ENCODE measurements around the gene RIC3. TPM values are rescaled to one million over a fixed set of nuclear protein-coding genes. Genes with fewer than 3 reads are reported as not detected.

The RIC3 gene
- polyA plus RNA-seq, 12 donors = 0.12 to 14.9 (median 0.47) TPM; not detected in 2

DNA sequence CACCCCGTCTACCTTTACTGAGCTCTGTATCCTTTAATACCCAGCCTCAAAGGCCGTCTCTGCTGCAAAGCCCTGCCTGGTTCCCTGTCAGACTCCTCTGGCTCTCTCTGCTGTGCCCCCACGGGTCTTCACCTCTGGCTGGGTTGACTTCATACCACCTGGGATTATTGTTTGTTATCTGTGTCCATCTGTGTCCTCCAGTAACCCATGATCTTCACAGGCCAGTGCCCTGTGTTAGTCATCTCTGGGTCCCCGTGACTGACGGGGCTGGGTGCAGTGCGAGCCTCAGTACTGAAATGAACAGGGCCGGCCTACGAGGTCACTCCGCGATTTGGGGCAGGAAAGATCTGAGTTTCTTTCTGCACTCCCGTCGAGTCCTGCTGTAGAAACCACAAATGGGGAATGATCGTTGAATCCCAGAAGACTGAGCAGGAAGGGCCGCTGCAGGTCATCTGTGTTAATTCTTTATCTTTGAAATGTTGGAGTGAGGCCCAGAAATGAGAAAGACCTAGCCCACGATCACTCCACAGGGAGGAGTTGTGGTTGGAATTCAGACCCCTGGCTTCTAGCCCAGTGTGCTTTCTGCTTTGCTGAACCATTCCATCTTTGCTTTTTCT, 100.1 kb downstream of the RIC3 start:
- peak; percentile 69 for DNase-seq

GRCh38 chr11:8067929-8068575, 100.8 kb downstream of the RIC3 start:
- no peak for DNase-seq

- no peak for DNase-seq
Measured at GRCh38 chr11:8067567-8067928, 101.3 kb downstream of the RIC3 start.

DNA sequence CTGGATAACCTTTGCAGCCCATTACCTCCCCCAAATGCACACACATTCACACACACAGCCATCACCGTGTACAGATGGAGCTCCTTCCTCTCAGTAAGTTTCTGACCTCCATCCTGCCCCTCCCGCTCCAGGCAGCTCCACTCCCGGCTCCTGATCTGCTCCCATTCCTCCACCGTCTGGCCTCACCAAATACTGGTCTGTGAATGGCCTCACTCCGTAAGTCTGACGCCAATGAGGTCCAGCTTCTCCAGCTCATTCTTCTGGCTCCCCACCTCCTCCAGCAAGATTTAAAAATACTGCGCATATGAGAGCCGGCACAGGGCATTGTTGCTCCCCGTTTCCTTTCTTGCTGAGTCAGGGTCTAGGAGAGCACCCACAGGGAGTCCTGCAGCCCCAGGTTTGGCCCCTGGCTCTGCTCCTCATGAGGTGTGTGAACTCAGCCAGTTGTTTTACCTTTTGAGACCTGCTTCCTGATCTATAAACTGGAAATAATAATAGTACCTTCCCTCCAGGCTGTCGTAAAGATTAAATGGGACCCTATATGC, 101.8 kb downstream of the RIC3 start:
- no peak for DNase-seq

DNA sequence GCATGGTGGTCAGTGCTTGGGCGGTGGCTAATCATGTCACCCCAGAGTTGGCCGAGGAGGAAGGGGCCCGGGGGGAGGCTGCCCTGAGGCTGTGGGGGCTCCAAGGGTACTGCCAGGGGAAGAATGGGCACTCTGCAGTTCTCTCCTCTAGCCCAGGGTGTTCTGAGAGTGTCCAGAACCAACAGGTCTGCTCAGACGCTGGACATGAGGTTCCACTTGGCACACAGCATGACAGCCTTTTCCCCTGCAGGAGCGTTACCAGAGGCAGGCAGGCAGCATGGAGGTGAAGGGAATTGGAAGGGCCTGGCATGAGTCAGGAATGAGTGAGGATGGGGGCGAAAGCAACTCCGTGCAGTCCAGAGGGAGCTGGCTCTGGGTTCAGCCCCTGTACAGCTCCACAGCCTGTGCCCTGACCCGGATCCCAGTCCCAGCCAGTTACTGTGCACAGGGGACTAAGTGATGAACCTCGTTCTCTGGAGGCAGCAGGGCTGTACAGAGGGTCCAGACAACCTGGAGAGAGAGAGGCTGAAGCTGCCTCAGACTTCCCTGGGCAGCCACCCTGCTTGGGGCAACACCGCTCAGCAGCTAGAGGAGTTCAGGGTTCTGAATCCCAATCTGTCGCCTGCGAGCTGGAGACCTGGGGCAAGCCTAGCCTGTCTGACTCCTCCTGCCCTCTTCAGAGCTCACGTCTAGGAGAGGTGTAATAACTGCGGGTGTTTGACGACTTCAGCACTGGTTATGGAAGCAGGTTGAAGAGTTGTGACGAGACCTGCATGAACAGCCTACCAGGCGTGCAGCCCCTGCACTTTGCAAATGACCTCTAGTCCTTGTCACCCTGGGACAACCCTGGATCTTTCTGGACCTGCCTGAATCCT, 102.6 kb downstream of the RIC3 start:
- no peak for DNase-seq

GRCh38 chr11:8065031-8065430, 103.8 kb downstream of the RIC3 start:
- no peak for DNase-seq

DNA sequence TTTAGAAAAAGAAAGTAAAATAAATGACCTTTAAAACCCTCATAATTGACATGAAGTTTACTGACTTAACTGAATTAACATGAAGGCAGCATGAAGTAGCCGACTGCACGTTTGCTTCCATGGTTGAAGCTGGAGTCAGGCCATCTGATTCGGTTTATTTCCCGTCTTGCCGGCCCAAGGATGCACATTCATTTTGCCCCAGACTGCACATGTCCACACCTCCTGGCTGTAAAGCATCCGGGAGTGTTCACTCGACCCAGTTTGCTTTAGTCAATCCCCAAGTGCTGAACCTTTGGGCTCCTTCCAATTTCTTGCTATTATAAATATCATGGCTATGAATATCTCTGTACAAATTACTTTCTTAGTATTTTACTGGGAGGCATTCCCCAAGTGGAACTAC, 105.5 kb downstream of the RIC3 start:
- DNase-seq = peak; percentile 62

DNA sequence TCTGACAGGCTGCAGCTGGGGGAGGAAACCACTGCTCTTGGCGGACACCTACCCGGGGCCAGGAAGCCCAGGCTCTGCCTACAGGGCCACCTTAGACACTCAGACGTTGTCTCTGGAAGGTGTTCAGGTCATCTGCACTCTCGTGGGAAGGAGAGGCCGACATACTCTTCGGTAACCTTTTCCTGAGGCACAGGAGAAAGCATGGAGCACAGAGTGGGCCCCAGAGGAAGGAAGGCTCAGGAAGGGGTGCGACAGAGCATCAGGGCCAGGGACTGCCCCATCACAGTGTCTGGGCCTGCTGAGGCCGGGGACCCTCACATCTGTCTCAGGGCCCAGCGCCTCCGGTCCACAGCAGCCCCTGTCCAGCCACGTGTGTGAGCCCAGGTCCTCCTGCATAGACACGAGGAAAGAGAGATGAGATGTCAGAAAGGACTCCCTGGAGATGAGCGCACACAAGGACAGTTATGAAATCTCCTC, 106.0 kb downstream of the RIC3 start:
- no peak for DNase-seq

GRCh38 chr11:8061555-8062428, 107.0 kb downstream of the RIC3 start:
- no peak for DNase-seq

DNA sequence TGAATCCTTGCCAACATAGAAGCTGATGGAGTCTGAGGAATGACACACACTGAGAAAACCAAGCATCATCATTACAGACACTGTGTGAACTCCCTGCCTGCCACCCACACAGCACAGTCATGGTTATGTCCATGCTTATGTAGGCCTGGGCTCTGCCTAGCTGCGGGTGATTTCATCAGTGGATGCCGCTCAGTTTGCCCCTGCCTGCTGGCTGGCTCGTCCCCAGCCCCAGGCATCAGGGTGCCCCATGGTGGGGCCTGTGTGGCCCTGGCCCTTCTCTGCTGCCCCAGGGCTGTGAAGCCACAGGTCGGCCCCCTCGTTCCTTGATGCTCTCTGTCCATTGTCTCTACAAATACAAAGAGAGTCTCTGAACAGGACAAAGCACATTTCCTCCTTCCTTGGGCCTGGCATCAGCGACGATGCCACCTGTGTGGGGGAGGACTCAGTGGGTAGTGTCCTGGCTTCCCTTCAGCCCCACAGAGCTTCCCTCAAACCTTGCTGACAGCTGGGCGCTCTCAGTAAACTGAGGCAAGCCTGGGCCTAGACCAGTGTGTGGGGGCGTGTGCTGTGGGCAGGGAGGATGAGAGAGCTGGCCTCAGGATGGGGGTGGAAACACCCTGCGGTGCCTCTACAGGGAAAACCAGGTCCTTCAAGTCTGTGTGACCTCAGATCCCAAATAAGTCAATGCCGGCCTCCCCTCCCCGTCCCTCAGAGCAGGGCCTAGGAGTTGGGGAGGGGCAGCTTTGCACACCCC, 107.8 kb downstream of the RIC3 start:
- no peak for DNase-seq

- no peak for DNase-seq
Measured at GRCh38 chr11:8060146-8060719, 108.6 kb downstream of the RIC3 start.

GRCh38 chr11:8059571-8060011, 109.2 kb downstream of the RIC3 start:
- DNase-seq = no peak

- DNase-seq = no peak
Measured at GRCh38 chr11:8059030-8059429, 109.8 kb downstream of the RIC3 start.

DNA sequence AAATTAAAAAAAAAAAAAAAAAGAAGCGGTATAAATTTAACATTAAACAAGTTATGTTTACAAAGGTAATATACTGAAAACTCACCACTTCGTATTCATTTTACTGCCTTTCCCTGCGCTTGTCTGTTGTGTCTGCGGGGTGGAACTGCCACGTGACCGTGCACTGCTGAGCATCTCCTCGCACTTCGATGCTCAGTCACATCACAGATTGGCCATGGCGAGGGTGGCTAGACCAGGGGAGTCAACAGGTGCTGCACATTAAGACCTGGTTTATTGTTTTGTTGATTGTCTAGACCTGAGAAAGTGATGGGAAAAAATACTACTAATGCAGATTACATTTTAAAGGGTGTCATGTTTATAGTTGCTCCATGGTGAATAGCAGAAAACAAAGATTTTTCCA, 110.6 kb downstream of the RIC3 start:
- no peak for DNase-seq

DNA sequence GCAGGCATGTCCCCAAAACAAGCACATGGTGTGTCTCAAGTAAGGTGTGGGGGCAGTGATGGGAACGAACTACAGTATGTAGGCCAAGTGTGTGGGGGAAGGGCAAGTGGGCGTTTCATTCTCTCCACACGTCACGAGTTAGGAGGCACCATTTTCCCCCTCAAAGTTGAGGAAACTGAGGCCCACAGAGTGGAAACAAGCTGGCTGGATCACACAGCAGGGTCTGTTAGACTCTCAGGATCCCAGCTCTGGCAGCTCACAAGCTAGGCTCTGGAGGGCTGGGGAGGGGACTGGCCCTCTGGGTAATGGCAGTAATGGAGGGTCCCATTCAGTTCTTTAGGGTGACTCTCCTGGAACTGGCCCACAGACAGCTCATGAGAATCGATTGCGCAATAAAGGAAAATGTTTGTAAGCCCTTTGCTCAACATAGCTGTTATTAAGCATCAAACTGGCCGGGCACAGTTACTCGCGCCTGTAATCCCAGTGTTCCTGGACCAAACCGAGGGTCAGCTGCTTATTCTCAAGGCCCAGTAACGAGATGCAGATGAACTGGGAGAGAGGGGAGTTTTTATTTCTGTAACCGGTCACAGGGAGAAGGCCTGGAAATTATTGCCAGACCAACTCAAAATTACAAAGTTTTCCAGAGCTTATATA, 111.9 kb downstream of the RIC3 start:
- peak; percentile 41 for DNase-seq
